Measurements from ENCODE around the gene CLN6. TPM values are rescaled to one million over a fixed set of nuclear protein-coding genes. Genes with fewer than 3 reads are reported as not detected.

The CLN6 gene
- total and polyA plus RNA-seq, 2 of the 4 experiments (the other 2 are of a cell fraction), result 6.5 to 31.9 TPM

DNA sequence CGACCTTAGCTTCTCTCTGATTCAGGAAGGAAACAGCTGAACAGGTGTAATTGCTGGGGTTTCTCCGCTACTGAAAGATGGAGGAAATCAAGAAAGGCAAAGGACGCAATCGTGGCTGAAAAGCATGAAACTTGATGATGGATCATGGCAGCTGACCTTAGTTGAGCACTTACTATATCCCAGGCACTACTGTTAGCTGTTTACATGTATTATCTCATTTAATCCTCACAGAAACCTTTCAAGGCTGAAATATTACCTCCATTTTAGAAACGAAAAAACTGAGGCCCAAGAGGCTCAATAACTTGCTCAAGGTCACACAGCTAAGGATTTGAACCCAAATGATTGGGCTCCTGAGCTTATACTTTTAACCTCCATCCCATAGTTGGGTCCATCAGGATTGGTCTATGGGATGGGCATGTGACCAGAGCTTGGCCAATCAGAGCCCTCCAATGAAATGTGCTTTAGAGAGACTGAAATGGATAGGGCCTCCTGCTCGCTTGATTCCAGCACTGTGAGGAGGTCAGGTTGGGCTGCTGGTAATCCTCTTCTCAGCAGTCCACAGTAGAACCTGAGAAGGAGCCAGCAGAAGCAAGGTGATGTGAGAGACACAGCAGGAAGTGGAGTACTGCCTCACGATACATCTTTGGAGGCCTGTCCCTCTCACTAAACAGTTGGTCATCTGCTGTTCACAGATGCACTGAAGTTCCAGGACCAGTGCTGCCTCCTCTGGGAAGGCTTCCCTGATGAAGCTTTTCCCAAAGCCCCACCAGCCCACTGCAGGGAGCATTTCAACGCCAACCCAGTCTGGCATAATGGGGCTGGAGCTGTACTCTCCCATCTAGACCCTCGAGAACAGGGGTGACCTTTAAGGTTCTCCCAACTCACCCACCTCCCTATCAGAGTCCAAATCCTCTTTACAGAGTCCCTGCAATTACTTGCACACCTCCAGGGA is 10.4 kb downstream of the CLN6 start:
- Histone ChIP-seq H3K4me3 (ENCODE audit: insufficient read depth, low read depth, low read length) (no peak overlapping the region), H3K9me3 (ENCODE audit: control insufficient read depth, insufficient read depth, low read length) (no peaks in the 10 kb centered on the region), H4K20me1 (ENCODE audit: insufficient read depth, low read length) (peaks cover 24% of the 10 kb centered on the region), H3K9ac (ENCODE audit: low read depth, low read length) (no peak overlapping the region), H2BK20ac (ENCODE audit: low read depth, low read length) (no peak overlapping the region), H3K56ac (ENCODE audit: extremely low read depth, insufficient read depth, low read length) (no peak overlapping the region), H4K8ac (ENCODE audit: low read depth in 2 of 2, low read length in 2 of 2) (no peak overlapping the region), H2BK15ac (ENCODE audit: low read depth, low read length) (no peak overlapping the region), H3K9me1 (ENCODE audit: insufficient read depth, low read length) (peaks cover 15% of the 10 kb centered on the region; the same call in 1 of the 2 replicates), H3K36me3 (ENCODE audit: control insufficient read depth, insufficient read depth, low read length) (no peaks in the 10 kb centered on the region; the same call in 1 of the 2 replicates), H2BK5ac (ENCODE audit: low read depth, low read length, poor library complexity, severe bottlenecking) (no peak overlapping the region), H3K4ac (ENCODE audit: low read depth, low read length) (no peak overlapping the region), H3K14ac (replicated peaks; ENCODE audit: low read depth, low read length) (no peak overlapping the region), H2AK5ac (ENCODE audit: low read depth, low read length) (no peak overlapping the region), H2AFZ (replicated peaks; ENCODE audit: low read length, poor library complexity) (no peak overlapping the region), H2BK120ac (ENCODE audit: low read depth, low read length) (no peak overlapping the region), H3K4me1 (ENCODE audit: control insufficient read depth, insufficient read depth, low read length) (no peaks in the 10 kb centered on the region), H3K27ac (ENCODE audit: insufficient read depth, low read length) (no peak overlapping the region), H4K91ac (ENCODE audit: insufficient read depth, low read depth, low read length) (no peak overlapping the region), H4K5ac (ENCODE audit: low read depth, low read length) (no peak overlapping the region), H3K18ac (ENCODE audit: low read depth, low read length) (no peak overlapping the region), H3K4me2 (ENCODE audit: low read depth, low read length) (no peak overlapping the region), H3K79me1 (ENCODE audit: low read depth in 1 of 2, low read length in 2 of 2) (peaks cover 48 to 64% of the 10 kb centered on the region in 2 experiments), H2AK9ac (replicated peaks; ENCODE audit: low read depth, low read length, poor library complexity) (no peak overlapping the region), H3K27me3 (ENCODE audit: control insufficient read depth, insufficient read depth, low read length) (no peaks in the 10 kb centered on the region), H3K23ac (ENCODE audit: low read depth, low read length) (no peak overlapping the region)
- intact Hi-C loops (cut with micrococcal nuclease) (no loop called here), in situ Hi-C loops (cut with MboI; ENCODE audit: low sequenced_read_pairs) (no loop called here), dilution Hi-C loops (cut with HindIII; ENCODE audit: low sequenced_read_pairs, unreplicated experiment) (no loop called here)
- no peak for DNase-seq
- ChIA-PET POLR2A (ENCODE audit: unreplicated experiment) (no interaction called here), CTCF (no interaction called here)
- no TSS peak for BruUV-seq (replicated peaks)
- WGBS, 2 experiments (ENCODE audit: extremely low coverage in 2 of 2, insufficient read length in 1 of 2), result 96% methylated on average over 4 of the region's 9 CpGs; no CpG with 5 or more reads in 1 of the 2 experiments
- ATAC-seq (ENCODE audit: low read depth), result no peak
- no peak for TF ChIP-seq POLR2A (IDR thresholded peaks at IDR 0.05; ENCODE audit: low read depth, low read length)
- peak; percentile 73 for TF ChIP-seq USF2 (IDR thresholded peaks at IDR 0.05; ENCODE audit: low read depth, low read length)
- no peak for TF ChIP-seq SMC3 (IDR thresholded peaks at IDR 0.05; ENCODE audit: low read depth, low read length)
